Neuron (in vitro differentiated cells): ENCODE data around the gene ARL5A.

Experiments
- H2AFZ ChIP-seq: one replicate; pipeline ENCODE4 v1.6.1; 2013; ENCODE audit warnings: low read depth, mild to moderate bottlenecking, inconsistent platforms, low read length, moderate library complexity
- H3K27me3 ChIP-seq: one replicate; pipeline ENCODE4 v1.6.1; 2013; ENCODE audit warnings: low read length; ENCODE audit not compliant: insufficient read depth
- H3K36me3 ChIP-seq: one replicate; pipeline ENCODE4 v1.6.1; 2013; ENCODE audit warnings: low read length; ENCODE audit not compliant: insufficient read depth
- H3K4me1 ChIP-seq: one replicate; pipeline ENCODE4 v1.6.1; 2013; ENCODE audit warnings: low read length; ENCODE audit not compliant: insufficient read depth
- H3K4me3 ChIP-seq: 2 replicates; pipeline ENCODE4 v1.5.1; 2013; ENCODE audit warnings: mild to moderate bottlenecking, low read length, moderate library complexity
- H3K9me3 ChIP-seq: one replicate; pipeline ENCODE4 v1.6.1; 2013; ENCODE audit warnings: low read length

Gene ARL5A

DNA sequence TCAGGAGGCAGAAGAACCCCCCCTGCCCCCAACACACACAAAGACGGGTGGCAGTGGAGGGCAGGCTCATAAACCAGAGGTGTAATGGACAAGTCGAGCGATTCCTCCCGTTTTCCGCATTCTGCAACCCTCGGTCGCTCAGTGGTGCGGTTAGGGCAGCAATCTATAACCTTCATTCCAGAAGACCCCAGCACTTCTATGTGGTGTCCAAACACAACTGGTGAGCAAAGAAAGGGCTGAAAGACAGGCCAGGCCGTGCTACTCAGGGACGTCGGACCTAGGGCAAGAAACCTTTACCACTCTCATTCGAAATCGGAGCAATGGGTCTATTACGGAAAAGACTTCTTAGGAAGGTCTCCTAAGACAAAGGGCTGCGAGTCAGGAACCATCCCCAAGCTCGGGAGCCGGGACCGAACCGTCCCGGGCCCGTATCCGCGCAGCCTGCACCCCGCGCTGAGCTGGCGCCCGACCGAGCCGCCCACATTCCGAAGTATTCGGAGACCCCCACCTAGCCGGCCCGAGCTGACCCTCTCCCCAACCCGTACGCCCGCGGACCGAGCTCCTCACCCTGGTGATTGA lies 568 bp downstream of the ARL5A start:
- H2AFZ ChIP-seq = peak overlapping the region; percentile 42
- no peaks in the 10 kb centered on the region for H3K27me3 ChIP-seq
- peak overlapping the region; percentile 85 for H3K4me3 ChIP-seq
- H3K36me3 ChIP-seq = no peaks in the 10 kb centered on the region
- no peaks in the 10 kb centered on the region for H3K9me3 ChIP-seq
- peaks cover 11% of the 10 kb centered on the region for H3K4me1 ChIP-seq

DNA sequence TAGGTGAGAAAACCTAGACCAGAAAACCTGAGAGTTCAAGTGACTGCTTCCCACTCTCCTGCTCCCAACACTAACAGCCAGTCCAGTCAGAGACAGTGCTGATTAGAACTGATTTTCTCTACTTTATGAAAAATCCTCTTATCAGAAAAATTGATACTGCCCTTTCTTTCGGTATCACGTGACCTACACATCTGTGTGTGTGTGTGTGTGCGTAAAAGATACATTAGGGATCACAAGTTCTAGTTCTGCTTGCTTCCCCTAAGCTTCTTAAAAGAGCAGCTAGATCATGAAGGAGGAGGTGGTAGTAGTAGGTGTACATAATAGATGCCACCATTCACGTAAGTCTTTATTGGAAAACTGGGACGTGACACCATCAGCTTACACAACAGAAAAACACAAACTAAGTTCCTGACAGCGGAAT lies 1.5 kb downstream of the ARL5A start:
- Histone ChIP-seq H3K36me3 (no peaks in the 10 kb centered on the region), H3K4me3 (peak overlapping the region; percentile 85), H3K4me1 (peaks cover 11% of the 10 kb centered on the region), H2AFZ (no peak overlapping the region), H3K9me3 (no peaks in the 10 kb centered on the region), H3K27me3 (no peaks in the 10 kb centered on the region)

DNA sequence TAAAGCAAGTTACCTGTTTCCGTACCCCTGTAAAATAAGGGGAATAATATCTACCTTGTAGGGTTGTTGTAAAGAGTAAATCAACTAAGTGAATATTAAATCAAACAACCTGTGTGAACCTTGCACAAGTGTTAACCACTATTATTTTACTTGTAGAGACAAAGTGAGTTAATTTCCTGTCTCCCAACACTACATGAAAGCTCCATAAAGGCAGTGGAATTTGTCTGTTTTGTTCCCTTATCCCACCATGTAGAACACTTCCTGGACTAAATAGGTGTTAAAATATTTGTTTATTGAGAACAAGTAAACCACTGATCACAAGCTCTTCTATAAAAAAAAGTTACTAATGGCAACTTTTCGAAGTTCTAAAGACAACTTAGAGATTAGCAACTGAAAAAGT lies 3.3 kb downstream of the ARL5A start:
- Histone ChIP-seq H3K4me3 (no peak overlapping the region), H3K4me1 (peaks cover 11% of the 10 kb centered on the region)

DNA sequence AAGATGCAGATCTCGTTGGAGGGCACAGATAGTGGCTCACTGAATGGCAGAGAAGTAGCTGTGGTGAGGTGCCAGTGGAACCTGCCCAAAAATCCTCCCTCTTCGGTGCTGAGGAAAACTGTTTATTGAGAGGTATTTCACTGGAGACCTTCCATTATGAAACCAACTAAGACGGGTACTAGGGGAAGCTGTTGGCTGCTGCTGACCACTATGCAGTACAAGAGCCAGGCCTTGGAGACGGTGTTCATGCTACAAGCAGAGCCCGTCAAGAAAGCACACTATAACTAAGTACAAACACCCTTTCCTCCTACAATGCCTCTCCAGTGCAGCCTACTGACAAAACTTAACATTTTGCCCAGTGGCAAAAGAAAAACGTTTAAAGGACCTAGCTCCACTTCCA lies 4.6 kb downstream of the ARL5A start:
- no peaks in the 10 kb centered on the region for H3K36me3 ChIP-seq
- peaks cover 3% of the 10 kb centered on the region for H3K9me3 ChIP-seq
- H3K4me3 ChIP-seq = no peak overlapping the region
- H3K4me1 ChIP-seq = peaks cover 8% of the 10 kb centered on the region
- H2AFZ ChIP-seq = no peak overlapping the region
- H3K27me3 ChIP-seq = no peaks in the 10 kb centered on the region

More for the DNA sequence above, 3.3 kb downstream of the ARL5A start:
- H3K9me3 ChIP-seq = peaks cover 2% of the 10 kb centered on the region
- H2AFZ ChIP-seq = no peak overlapping the region
- no peaks in the 10 kb centered on the region for H3K36me3 ChIP-seq
- H3K27me3 ChIP-seq = no peaks in the 10 kb centered on the region

DNA sequence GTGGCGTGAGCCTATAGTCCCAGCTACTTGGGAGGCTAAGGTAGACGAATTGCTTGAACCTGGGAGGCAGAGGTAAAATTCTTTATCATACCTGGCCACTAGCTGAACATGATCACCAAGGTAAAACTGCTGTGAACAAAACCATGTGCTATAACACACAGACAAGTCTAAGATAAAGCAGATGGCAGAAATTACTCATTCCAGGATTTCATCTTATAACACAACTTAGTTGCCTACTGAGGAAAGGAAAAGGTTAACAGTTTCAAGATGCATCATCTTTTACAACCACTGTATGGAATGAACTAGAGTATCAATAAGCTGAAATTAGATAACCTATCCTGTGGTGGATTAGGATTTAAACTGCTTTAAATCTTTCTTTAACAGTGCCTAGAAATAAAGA lies 8.3 kb downstream of the ARL5A start:
- H3K9me3 ChIP-seq = peaks cover 3% of the 10 kb centered on the region

DNA sequence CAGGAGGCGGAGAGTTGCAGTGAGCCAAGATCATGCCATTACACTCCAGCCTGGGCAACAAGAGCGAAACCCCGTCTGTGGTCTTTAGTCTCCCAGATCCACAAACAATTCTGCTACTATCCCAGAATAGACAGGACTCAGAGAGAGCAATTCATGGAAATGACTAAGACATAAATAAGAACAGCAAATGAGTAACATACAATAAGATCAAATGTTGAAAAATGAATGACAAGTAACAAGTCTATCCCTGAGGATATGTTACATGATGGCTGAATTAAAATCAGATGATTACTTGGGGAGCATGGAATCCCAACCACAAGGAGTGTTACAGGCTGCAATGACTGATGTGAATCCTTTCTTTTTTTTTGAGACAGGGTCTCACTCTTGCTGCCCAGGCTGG lies 10.3 kb downstream of the ARL5A start:
- no peaks in the 10 kb centered on the region for H3K27me3 ChIP-seq
- H2AFZ ChIP-seq = no peak overlapping the region
- H3K9me3 ChIP-seq = peaks cover 3% of the 10 kb centered on the region
- H3K4me3 ChIP-seq = no peak overlapping the region
- H3K36me3 ChIP-seq = peaks cover 16% of the 10 kb centered on the region
- no peaks in the 10 kb centered on the region for H3K4me1 ChIP-seq

More for the DNA sequence above, 8.3 kb downstream of the ARL5A start:
- Histone ChIP-seq H3K36me3 (no peaks in the 10 kb centered on the region), H3K4me3 (no peak overlapping the region), H2AFZ (no peak overlapping the region), H3K4me1 (no peaks in the 10 kb centered on the region), H3K27me3 (no peaks in the 10 kb centered on the region)

DNA sequence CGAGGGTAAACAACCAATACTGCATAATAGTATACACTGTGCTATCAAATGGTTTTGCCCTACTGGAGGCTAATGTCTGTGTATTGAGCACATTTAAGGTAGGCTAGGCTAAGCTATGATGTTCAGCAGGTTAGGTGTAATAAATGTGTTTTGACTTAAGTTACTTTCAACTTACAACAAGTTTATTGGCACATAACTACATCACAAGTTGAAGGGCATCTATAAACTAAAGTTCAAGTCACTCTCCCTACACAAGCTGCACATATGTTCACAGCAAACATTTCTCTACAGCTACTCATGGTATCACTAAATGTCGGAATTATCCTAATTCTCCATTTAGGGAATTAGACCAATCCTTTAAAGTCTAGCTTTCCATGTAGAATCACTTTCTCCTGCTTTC lies 11.4 kb downstream of the ARL5A start:
- H3K27me3 ChIP-seq = no peaks in the 10 kb centered on the region
- no peak overlapping the region for H2AFZ ChIP-seq
- peaks cover 6% of the 10 kb centered on the region for H3K9me3 ChIP-seq
- H3K4me1 ChIP-seq = no peaks in the 10 kb centered on the region
- H3K4me3 ChIP-seq = no peak overlapping the region
- peaks cover 26% of the 10 kb centered on the region for H3K36me3 ChIP-seq

DNA sequence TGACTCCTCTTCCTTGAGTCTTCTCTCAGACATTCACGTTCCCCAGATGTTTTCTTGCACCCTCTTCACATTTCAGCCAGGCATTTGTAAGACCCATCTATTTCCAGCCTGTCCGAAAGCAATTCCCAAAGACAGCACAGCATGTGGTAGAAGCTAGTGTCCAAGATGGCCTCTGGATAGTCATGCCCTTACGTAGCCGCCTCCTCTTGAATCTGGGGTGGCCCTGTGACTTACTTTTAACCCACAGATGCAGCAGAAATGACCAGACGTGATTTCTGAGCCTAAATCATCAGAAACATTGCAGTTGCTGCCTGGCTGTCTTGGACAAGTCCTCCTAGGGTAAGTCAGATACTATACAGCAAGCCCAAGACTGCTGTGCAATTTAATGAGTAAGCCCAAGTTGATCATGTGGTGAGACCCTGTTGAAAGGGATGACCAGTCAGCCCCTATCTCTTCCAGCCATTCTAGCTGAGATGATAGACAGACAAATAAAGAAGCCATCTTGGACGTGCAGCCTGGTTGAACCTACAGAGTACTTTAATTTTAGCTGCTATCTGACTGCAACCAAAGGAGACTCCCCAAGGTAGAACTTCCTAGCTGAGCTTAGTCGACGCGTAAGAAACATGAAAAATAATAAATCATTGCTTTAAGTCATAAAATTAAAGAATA lies 12.3 kb downstream of the ARL5A start:
- Histone ChIP-seq H3K4me1 (no peaks in the 10 kb centered on the region), H3K27me3 (no peaks in the 10 kb centered on the region), H3K36me3 (peaks cover 30% of the 10 kb centered on the region), H3K9me3 (peaks cover 11% of the 10 kb centered on the region), H3K4me3 (no peak overlapping the region), H2AFZ (no peak overlapping the region)

DNA sequence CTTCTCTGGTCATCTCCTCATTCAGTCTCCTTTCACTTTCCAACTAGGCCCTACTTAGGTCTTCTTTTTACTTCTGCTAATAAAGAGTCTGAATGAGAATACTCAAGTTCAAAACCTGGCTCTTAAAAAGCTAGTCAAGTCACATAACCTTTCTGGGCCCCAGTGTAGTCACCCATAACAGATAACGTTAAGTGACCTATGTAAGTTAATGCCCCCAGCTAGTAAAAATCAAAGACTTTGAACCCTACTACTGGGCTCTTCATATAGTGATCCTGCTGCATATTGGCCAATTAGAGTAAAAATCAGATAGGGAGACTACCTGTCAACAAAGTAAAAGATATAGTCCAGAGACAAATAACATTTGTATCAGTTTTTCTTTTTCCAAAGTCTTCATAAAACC lies 17.7 kb downstream of the ARL5A start:
- no peak overlapping the region for H3K4me3 ChIP-seq
- no peak overlapping the region for H2AFZ ChIP-seq
- no peaks in the 10 kb centered on the region for H3K4me1 ChIP-seq
- H3K27me3 ChIP-seq = no peaks in the 10 kb centered on the region
- peaks cover 79% of the 10 kb centered on the region for H3K36me3 ChIP-seq
- H3K9me3 ChIP-seq = peaks cover 9% of the 10 kb centered on the region

DNA sequence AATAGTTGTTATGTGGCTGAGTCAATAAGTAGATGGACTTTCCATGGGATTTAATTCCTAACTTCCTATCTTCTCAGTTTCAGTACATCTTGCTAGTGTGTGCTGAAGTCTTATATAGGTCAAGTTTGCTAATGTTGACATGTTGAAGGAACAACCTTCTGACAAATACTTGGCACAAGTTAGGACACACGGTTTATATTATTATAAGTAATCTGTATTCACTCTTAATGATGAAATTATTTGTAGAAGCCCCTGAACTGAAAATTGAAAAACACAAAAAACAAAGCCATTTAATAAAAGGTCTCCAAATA lies 19.2 kb downstream of the ARL5A start:
- Histone ChIP-seq H3K9me3 (peaks cover 9% of the 10 kb centered on the region), H3K4me1 (no peaks in the 10 kb centered on the region), H3K4me3 (no peak overlapping the region), H2AFZ (no peak overlapping the region), H3K36me3 (peaks cover 85% of the 10 kb centered on the region), H3K27me3 (no peaks in the 10 kb centered on the region)

DNA sequence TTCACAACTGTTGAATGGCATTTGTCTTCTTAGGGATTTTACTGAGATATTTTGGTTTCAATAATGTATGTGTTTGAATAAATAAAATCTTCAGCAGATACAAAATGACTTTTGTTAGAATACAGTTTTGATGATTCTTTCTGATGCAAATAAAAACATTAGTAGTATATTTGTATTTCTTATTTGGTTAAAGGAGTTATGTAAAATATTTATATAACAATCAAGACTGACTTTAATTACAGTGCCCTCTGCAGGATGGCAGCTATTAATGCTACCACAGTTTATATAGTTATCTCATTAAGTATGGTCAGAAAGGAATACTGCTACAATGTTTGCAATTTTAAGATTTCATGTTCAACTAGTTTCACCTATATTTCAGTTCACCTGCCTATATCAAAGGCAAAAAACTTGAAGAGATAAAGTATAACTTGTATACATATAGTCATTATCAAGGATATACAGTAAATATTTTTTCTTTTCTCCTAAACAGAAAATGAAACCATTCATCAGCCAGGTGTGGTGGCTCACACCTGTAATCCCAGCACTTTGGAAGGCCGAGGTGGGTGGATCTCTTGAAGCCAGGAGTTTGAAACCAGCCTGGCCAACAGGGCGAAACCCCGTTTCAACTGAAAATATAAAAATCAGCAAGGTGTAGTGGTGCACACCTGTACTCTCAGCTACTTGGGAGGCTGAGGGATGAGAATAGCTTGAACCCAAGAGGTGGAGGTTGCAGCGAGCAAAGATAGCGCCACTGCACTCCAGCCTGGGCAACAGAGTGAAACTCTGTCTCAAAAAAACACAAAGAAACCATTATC lies 19.8 kb downstream of the ARL5A start:
- H2AFZ ChIP-seq = no peak overlapping the region
- peaks cover 10% of the 10 kb centered on the region for H3K9me3 ChIP-seq
- no peak overlapping the region for H3K4me3 ChIP-seq
- H3K27me3 ChIP-seq = no peaks in the 10 kb centered on the region
- peaks cover 82% of the 10 kb centered on the region for H3K36me3 ChIP-seq
- H3K4me1 ChIP-seq = no peaks in the 10 kb centered on the region

DNA sequence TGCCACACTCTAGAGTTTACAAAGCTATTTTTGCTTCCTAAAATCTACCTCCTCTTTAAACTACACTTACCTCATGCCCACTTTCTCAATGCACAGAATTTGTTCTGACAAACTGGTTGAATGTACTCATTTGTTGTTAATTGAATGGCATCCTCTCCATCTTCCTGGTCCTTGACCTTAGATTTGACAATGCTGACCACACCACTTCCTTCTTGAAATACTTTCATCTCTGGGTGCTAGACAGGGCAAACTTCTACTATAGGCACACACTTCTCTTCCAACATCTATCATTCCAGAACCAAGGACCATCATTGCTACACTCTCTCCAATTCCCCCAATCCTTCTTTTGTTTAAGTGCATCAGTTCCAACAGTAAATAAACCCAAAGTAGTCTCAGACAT lies 22.3 kb downstream of the ARL5A start:
- Histone ChIP-seq H3K27me3 (no peaks in the 10 kb centered on the region), H3K4me1 (peaks cover 2% of the 10 kb centered on the region), H3K36me3 (peaks cover 79% of the 10 kb centered on the region), H3K4me3 (no peak overlapping the region), H3K9me3 (peaks cover 3% of the 10 kb centered on the region), H2AFZ (no peak overlapping the region)

DNA sequence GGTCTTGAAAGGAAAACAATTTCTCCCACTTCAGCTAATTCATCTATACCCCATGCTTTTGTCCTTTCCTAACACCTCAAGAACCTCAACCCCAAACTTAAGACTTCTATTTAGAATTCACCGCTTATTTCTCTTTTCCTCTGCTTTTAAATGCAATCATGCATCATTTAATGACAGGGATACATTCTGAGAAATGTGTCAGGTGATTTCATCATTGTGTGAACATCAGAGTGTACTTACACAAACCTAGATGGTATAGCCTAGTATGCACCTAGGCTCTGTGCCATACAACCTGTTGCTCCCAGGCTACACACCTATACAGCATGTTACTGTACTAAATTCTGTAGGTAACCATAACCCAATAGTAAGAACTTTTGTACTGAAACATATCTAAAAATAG lies 22.9 kb downstream of the ARL5A start:
- Histone ChIP-seq H3K9me3 (peaks cover 2% of the 10 kb centered on the region), H2AFZ (no peak overlapping the region), H3K4me1 (peaks cover 2% of the 10 kb centered on the region), H3K27me3 (no peaks in the 10 kb centered on the region), H3K36me3 (peaks cover 73% of the 10 kb centered on the region), H3K4me3 (no peak overlapping the region)
